ENCODE data around the gene ADRB2.

- TF ChIP-seq CTCF (conservative IDR thresholded peaks at IDR 0.05; ENCODE audit: low read length), result no peak
- no peak for TF ChIP-seq EZH2phosphoT487 (IDR thresholded peaks at IDR 0.05; ENCODE audit: borderline replicate concordance, low read depth, low read length)
These were observed 33.3 kb downstream of the ADRB2 start for GRCh38 chr5:148859703-148860102.
